BE2C (cell line): Measurements from ENCODE around the gene CETP.

Source experiments
- DNase-seq: peaks from one replicate; pipeline ENCODE4 v3.0.0-alpha.2; 2020
- H3K27me3 ChIP-seq: fragments of 250-450 bp; sonication (Bioruptor Pico); 2 replicates; pipeline ENCODE4 v1.5.1; 2020; ENCODE audit warnings: mild to moderate bottlenecking
- H3K36me3 ChIP-seq: fragments of 250-450 bp; sonication (Bioruptor Pico); 2 replicates; pipeline ENCODE4 v1.5.1; 2020; ENCODE audit warnings: mild to moderate bottlenecking
- H3K4me1 ChIP-seq: fragments of 250-450 bp; sonication (Bioruptor Pico); 2 replicates; pipeline ENCODE4 v1.5.1; 2020
- H3K4me3 ChIP-seq: 2 replicates; pipeline ENCODE4 v1.5.1; 2011; ENCODE audit warnings: low read depth, low read length
- H3K9me3 ChIP-seq: fragments of 250-450 bp; sonication (Bioruptor Pico); 2 replicates; pipeline ENCODE4 v1.5.1; 2020
- TF ChIP-seq, protein P1 (sequence below): IDR thresholded peaks from 2 replicates; pipeline ENCODE4 v1.5.1; 2012; ENCODE audit warnings: mild to moderate bottlenecking, low read depth, low read length

Gene CETP

DNA sequence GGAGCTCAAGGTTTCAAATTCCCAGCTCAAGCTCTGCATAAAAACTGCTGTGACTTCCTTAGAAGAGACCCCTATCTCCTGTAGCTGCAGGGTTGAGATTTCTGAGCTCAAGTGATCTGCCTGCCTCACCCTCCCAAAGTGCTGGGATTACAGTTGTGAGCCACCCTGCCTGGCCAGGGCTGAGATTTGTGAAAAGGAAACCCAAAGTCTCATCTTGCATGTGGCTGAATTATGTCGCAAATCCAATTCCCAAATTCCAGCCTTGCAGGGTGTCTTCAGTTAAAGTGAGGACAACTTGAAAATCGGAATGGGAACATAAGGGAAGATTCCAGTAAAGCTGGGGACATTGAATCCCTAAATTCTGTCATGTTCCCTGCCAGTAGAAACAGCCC is 14.2 kb upstream of the CETP start:
- H3K36me3 ChIP-seq, result peaks cover 28% of the 10 kb centered on the region
- TF ChIP-seq, protein P1, sequence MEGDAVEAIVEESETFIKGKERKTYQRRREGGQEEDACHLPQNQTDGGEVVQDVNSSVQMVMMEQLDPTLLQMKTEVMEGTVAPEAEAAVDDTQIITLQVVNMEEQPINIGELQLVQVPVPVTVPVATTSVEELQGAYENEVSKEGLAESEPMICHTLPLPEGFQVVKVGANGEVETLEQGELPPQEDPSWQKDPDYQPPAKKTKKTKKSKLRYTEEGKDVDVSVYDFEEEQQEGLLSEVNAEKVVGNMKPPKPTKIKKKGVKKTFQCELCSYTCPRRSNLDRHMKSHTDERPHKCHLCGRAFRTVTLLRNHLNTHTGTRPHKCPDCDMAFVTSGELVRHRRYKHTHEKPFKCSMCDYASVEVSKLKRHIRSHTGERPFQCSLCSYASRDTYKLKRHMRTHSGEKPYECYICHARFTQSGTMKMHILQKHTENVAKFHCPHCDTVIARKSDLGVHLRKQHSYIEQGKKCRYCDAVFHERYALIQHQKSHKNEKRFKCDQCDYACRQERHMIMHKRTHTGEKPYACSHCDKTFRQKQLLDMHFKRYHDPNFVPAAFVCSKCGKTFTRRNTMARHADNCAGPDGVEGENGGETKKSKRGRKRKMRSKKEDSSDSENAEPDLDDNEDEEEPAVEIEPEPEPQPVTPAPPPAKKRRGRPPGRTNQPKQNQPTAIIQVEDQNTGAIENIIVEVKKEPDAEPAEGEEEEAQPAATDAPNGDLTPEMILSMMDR, result no peak
- H3K4me1 ChIP-seq, result no peaks in the 10 kb centered on the region
- no peaks in the 10 kb centered on the region for H3K27me3 ChIP-seq
- DNase-seq, result no peak
- no peaks in the 10 kb centered on the region for H3K9me3 ChIP-seq
- H3K4me3 ChIP-seq, result no peak overlapping the region

DNA sequence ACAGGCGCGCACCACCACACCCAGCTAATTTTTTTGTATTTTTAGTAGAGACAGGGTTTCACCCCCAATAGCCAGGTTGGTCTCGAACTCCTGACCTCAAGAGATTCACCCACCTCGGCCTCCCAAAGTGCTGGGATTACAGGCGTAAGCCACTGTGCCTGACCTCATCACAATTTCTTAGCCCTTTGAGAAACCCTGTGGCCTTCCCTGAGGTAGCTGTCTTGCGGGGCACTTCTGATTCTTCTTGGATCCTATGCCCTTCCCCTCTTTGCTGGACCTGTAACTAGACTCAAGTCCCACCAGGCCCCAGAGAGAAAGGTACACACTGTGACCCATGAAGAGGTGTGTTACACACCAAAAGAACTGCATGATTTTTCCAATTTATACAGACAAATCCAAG is 13.5 kb upstream of the CETP start:
- H3K36me3 ChIP-seq, result peaks cover 22% of the 10 kb centered on the region

DNA sequence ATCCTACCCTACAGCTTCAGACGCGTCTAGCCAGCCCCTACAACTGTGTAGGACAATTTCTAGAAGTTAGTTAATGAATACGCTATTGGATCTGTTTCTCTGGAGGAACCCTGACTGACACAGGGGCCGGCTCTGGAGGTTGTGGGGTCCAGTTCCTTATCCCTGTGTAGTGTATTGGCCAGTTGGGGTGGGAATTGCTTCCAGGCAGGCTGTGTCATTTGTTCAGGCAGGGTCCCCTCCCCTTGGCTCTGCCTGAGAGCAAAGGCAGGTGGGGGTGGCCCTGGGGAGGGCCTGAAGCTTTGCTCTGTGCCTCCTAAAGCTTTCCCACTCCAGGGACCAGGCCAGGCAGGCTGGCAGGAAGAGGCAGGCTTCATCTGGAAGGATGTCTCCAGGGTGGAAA is 11.7 kb upstream of the CETP start:
- Histone ChIP-seq H3K9me3 (no peaks in the 10 kb centered on the region; the same call in 1 of the 2 replicates), H3K36me3 (peaks cover 4% of the 10 kb centered on the region), H3K4me1 (no peaks in the 10 kb centered on the region), H3K27me3 (no peaks in the 10 kb centered on the region), H3K4me3 (no peak overlapping the region)
- TF ChIP-seq, protein P1, result no peak
- DNase-seq, result no peak

More for the DNA sequence above, 13.5 kb upstream of the CETP start:
- Histone ChIP-seq H3K9me3 (no peaks in the 10 kb centered on the region), H3K4me1 (no peaks in the 10 kb centered on the region), H3K27me3 (no peaks in the 10 kb centered on the region), H3K4me3 (no peak overlapping the region)
- TF ChIP-seq, protein P1, result no peak
- no peak for DNase-seq

DNA sequence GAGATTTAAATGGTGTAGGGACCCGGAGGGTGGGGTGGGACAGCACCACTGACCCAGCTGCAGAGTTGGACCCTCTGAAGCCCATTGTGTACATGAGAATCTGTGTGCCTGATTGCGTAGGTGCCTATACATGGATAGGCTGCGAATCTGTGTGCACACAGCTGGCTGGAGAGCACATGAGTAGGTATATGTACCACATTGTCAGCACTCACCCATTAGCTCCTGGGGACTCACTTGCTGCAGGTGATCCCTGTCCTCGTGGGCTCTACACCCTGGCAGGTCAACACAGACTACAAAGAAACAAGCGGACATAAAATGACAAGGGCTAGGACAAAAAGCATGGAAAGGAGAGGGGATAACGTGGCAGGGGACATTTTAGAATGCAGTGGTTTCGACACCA is 11.3 kb upstream of the CETP start:
- DNase-seq, result no peak
- no peak overlapping the region for H3K4me3 ChIP-seq
- TF ChIP-seq, protein P1, result no peak

DNA sequence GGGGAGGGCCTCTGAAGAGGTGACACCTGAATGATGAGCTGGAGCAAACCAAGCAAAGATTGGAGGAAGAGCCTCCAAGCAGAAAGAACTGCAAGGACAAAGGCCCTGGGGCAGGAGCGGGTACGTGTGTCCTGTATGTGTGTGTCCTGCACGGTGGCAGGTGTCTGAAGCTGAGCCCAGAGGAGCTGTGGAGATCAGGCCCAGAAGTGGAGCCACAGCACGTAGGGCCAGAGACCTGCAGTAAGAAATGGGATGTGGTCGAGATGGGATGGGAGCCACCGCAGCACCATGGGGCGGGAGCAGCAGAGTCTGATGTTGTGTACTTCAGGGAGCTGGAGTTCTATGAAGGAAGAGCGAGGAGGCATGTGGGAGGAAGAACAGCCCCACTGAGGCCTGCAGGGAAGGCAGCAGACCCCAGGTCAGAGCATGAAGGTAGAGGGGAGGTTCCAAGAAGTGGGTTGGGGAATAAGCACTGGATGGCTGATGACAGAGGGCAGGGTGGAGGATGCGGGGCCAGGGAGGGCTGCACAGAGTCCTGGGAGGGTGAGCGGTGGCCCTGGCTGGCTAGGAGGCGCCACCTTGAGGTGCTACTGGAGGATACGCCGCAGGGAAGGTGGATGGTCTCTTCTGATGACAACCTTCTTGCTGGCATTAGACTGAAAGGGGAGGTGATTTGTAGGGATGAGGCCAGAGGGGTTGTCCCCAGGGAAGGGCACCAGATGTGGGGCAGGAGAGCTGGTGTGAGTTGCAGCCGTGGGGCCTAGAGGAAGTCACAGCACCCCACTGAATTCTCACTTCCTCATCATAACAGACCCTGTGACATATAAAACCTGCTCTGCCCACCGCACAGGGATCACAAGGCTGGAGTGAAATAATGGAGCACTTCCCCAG is 10.6 kb upstream of the CETP start:
- Histone ChIP-seq H3K27me3 (no peaks in the 10 kb centered on the region), H3K4me3 (no peak overlapping the region), H3K4me1 (no peaks in the 10 kb centered on the region), H3K36me3 (no peaks in the 10 kb centered on the region), H3K9me3 (no peaks in the 10 kb centered on the region; the same call in 1 of the 2 replicates)
- TF ChIP-seq, protein P1, result peak; percentile 86
- peak; percentile 79 for DNase-seq

More for the DNA sequence above, 11.3 kb upstream of the CETP start:
- Histone ChIP-seq H3K36me3 (no peaks in the 10 kb centered on the region; the same call in 1 of the 2 replicates), H3K27me3 (no peaks in the 10 kb centered on the region), H3K9me3 (no peaks in the 10 kb centered on the region; the same call in 1 of the 2 replicates), H3K4me1 (no peaks in the 10 kb centered on the region)

DNA sequence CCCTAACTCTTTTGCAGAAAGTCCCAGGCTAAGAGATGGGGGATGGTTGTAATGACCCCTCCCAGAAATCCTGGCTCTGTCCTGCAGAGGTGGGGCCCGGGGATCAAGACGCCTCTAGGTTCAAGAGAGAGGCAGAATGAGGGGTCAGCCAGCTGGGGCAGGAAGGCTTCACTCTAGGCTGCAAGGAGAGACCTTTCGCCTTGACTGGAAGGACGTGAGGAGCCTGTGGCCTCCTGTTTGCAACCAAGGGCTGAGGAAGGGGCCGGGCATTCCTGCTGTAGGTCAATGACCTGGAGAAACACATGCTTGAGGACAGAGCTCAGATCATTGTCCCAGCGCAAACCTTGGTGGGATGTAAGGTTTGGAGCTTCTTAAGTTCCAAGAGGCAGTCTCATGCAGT is 8.7 kb upstream of the CETP start:
- TF ChIP-seq, protein P1, result no peak
- DNase-seq, result no peak
- Histone ChIP-seq H3K4me1 (no peaks in the 10 kb centered on the region), H3K4me3 (no peak overlapping the region), H3K9me3 (no peaks in the 10 kb centered on the region; the same call in 1 of the 2 replicates), H3K27me3 (no peaks in the 10 kb centered on the region), H3K36me3 (no peaks in the 10 kb centered on the region)
